DOHH2 (cell line): ENCODE measurements around the gene OOSP2.

Source experiments
- CTCF ChIP-seq: fragments of 200-600 bp; sonication (generic); IDR thresholded peaks from one replicate; pipeline ENCODE4 v1.5.1; 2014; ENCODE audit warnings: antibody characterized with exemption, mild to moderate bottlenecking, low read depth, low read length; ENCODE audit not compliant: poor library complexity, severe bottlenecking
- EZH2phosphoT487 ChIP-seq: fragments of 200-600 bp; sonication (generic); IDR thresholded peaks from 2 replicates; pipeline ENCODE4 v1.6.1; 2017; ENCODE audit warnings: borderline replicate concordance, mild to moderate bottlenecking, antibody characterized with exemption, low read length, moderate library complexity, mixed read lengths

GRCh38 chr11:60084631-60085273 is 44.5 kb downstream of the OOSP2 start:
- TF ChIP-seq EZH2phosphoT487 (no peak), CTCF (no peak)
